Mesenchymal stem cell (in vitro differentiated cells and primary cell): ENCODE measurements around the gene CFB.
"Not testable (repeated sequence)": the region's sequence is repeated elsewhere in the genome, so short reads cannot be mapped to it uniquely, and the experiment has no call there.

ENCODE experiments used
- DNase-seq: peaks from one replicate; pipeline ENCODE4 v3.0.0-alpha.2; 2013
- H2AFZ ChIP-seq: one replicate; pipeline ENCODE4 v1.6.1; 2013; ENCODE audit warnings: low read depth, mild to moderate bottlenecking, control low read depth, inconsistent platforms, low read length, moderate library complexity
- H2AK5ac ChIP-seq: 2 replicates; pipeline ENCODE4 v1.6.1; 2013; ENCODE audit warnings: low read length, moderate library complexity, mild to moderate bottlenecking, inconsistent platforms; ENCODE audit not compliant: severe bottlenecking
- H2BK120ac ChIP-seq: one replicate; pipeline ENCODE4 v1.6.1; 2013; ENCODE audit warnings: low read depth, mild to moderate bottlenecking, inconsistent platforms, low read length, moderate library complexity
- H2BK12ac ChIP-seq, 2 experiments: one replicate each; pipeline ENCODE4 v1.6.1; 2013; ENCODE audit warnings: inconsistent platforms in 2 of 2, low read length in 2 of 2, mild to moderate bottlenecking in 2 of 2, moderate library complexity in 2 of 2, control low read depth in 1 of 2
- H2BK15ac ChIP-seq: one replicate; pipeline ENCODE4 v1.6.1; 2013; ENCODE audit warnings: mild to moderate bottlenecking, low read depth, inconsistent platforms; ENCODE audit not compliant: poor library complexity, severe bottlenecking
- H2BK5ac ChIP-seq: 2 replicates; pipeline ENCODE4 v1.6.1; 2013; ENCODE audit warnings: low read depth, mild to moderate bottlenecking, low read length, control low read depth, inconsistent platforms; ENCODE audit not compliant: poor library complexity, severe bottlenecking
- H3K14ac ChIP-seq, 2 experiments: one replicate each; pipeline ENCODE4 v1.6.1; 2013; ENCODE audit warnings: inconsistent platforms in 2 of 2, low read length in 2 of 2, control low read depth in 1 of 2, mild to moderate bottlenecking in 1 of 2, moderate library complexity in 1 of 2
- H3K18ac ChIP-seq, 2 experiments: one replicate each; pipeline ENCODE4 v1.6.1; 2013; ENCODE audit warnings: inconsistent platforms in 2 of 2, low read length in 2 of 2, control low read depth in 1 of 2, low read depth in 1 of 2, mild to moderate bottlenecking in 1 of 2
- H3K23ac ChIP-seq, 2 experiments: one replicate each; pipeline ENCODE4 v1.6.1; 2013; ENCODE audit warnings: inconsistent platforms in 2 of 2, low read length in 2 of 2, mild to moderate bottlenecking in 2 of 2, moderate library complexity in 2 of 2, control low read depth in 1 of 2
- H3K27ac ChIP-seq: 2 replicates; pipeline ENCODE4 v1.5.1; 2013; ENCODE audit warnings: mild to moderate bottlenecking, moderate library complexity, low read length, control low read depth, inconsistent platforms; ENCODE audit not compliant: poor library complexity, severe bottlenecking
- H3K27me3 ChIP-seq, 2 experiments: 2 replicates each; pipeline versions ENCODE4 v1.6.1 to v1.7.0; 2013; ENCODE audit warnings: low read length in 2 of 2, mild to moderate bottlenecking in 2 of 2, moderate library complexity in 2 of 2, control low read depth in 1 of 2, inconsistent platforms in 1 of 2; ENCODE audit not compliant: control insufficient read depth in 1 of 2, insufficient read depth in 1 of 2
- H3K36me3 ChIP-seq, 2 experiments: 2 replicates each; pipeline versions ENCODE4 v1.6.1 to v1.7.0; 2013; ENCODE audit warnings: low read length in 2 of 2, control low read depth in 1 of 2, inconsistent platforms in 1 of 2, low read depth in 1 of 2, mild to moderate bottlenecking in 1 of 2; ENCODE audit not compliant: insufficient read depth in 2 of 2, control insufficient read depth in 1 of 2
- H3K4ac ChIP-seq, 2 experiments: one replicate each; pipeline ENCODE4 v1.6.1; 2013; ENCODE audit warnings: inconsistent platforms in 2 of 2, low read length in 2 of 2, mild to moderate bottlenecking in 2 of 2, moderate library complexity in 2 of 2, control low read depth in 1 of 2, low read depth in 1 of 2
- H3K4me1 ChIP-seq: 2 replicates; pipeline ENCODE4 v1.6.1; 2013; ENCODE audit warnings: low read depth, low read length, control low read depth; ENCODE audit not compliant: control insufficient read depth, insufficient read depth
- H3K4me2 ChIP-seq: 2 replicates; pipeline ENCODE4 v1.6.1; 2013; ENCODE audit warnings: low read length, mild to moderate bottlenecking, inconsistent platforms; ENCODE audit not compliant: poor library complexity, severe bottlenecking
- H3K4me3 ChIP-seq, 2 experiments: 2 replicates each; pipeline versions ENCODE4 v1.5.1 to v1.7.0; 2013; ENCODE audit warnings: low read length in 2 of 2, mild to moderate bottlenecking in 2 of 2, control low read depth in 1 of 2, low read depth in 1 of 2; ENCODE audit not compliant: insufficient read depth in 1 of 2
- H3K79me1 ChIP-seq: replicated peaks from 2 replicates; pipeline ENCODE4 v1.6.1; 2013; ENCODE audit warnings: mild to moderate bottlenecking, control low read depth, low read length, inconsistent platforms; ENCODE audit not compliant: poor library complexity, severe bottlenecking
- H3K9ac ChIP-seq: 2 replicates; pipeline ENCODE4 v1.7.0; 2013; ENCODE audit warnings: mild to moderate bottlenecking, low read length, moderate library complexity
- H3K9me3 ChIP-seq: 2 replicates; pipeline ENCODE4 v1.7.0; 2013; ENCODE audit warnings: mild to moderate bottlenecking, low read length; ENCODE audit not compliant: control insufficient read depth
- H4K8ac ChIP-seq: one replicate; pipeline ENCODE4 v1.6.1; 2013; ENCODE audit warnings: inconsistent platforms, mild to moderate bottlenecking, low read length, moderate library complexity
- H4K91ac ChIP-seq: one replicate; pipeline ENCODE4 v1.6.1; 2013; ENCODE audit warnings: mild to moderate bottlenecking, low read length, inconsistent platforms
- WGBS: methylation state at CpG from one replicate; pipeline ENCODE4 v1.1.7; 2013; ENCODE audit warnings: mixed read lengths; 5-methylcytosine and 5-hydroxymethylcytosine counted together

The CFB gene

GRCh38 chr6:31909298-31909697 lies 36.6 kb upstream of the CFB start:
- H3K27ac ChIP-seq, H3K14ac ChIP-seq, H3K4me3 ChIP-seq, DNase-seq, H2BK120ac ChIP-seq, H2BK15ac ChIP-seq, H3K9me3 ChIP-seq, H3K18ac ChIP-seq, H3K4me2 ChIP-seq, H3K79me1 ChIP-seq, H4K91ac ChIP-seq, H2BK5ac ChIP-seq, H3K4ac ChIP-seq, H2AFZ ChIP-seq, H3K23ac ChIP-seq, H2BK12ac ChIP-seq, H3K36me3 ChIP-seq, H3K4me1 ChIP-seq, H2AK5ac ChIP-seq, H4K8ac ChIP-seq: not testable (repeated sequence)
- Histone ChIP-seq H3K9ac (peak overlapping the region; percentile 65), H3K27me3 (peaks cover 0 to 15% of the 10 kb centered on the region in 2 experiments)
- WGBS, result 92% methylated on average over 7 of the region's 7 CpGs

DNA sequence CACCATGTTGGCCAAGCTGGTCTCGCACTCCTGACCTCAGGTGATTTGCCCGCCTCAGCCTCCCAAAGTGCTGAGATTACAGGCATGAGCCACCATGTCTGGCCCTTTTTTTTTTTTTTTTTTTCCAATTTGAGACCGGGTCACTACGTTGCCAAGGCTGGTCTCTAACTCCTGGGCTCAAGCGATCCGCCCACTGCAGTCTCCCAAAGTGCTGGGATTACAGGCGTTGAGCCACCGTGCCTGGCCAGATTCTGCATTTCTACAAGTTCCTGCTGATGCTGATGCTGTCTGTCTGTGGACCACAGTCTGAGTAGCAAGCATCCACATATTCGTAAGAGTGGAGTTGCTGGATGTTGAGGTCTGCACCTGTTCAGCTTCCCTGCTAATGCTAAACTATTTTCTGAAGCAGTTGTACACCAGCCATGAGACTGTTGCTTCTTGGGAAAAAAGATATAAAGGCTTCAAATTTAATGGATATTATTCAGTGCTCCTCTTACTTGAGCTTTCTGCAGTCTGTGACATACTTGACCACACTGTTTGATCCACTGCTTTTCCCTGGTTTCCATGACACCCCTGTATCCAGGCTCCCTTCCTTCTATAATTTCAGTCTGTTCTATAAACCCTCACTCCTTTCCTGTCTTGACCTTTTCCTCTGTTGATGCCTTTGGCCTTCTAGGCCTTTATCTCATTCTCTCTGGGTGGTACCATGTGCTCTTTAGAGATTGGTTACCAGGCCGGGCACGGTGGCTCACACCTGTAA lies 33.9 kb upstream of the CFB start:
- no peak overlapping the region for H2AK5ac ChIP-seq
- no peak overlapping the region for H3K4me2 ChIP-seq
- H3K23ac ChIP-seq, result no peak overlapping the region
- no peak overlapping the region for H3K4me3 ChIP-seq
- no peaks in the 10 kb centered on the region for H3K36me3 ChIP-seq
- no peak overlapping the region for H4K8ac ChIP-seq
- H2AFZ ChIP-seq, result no peak overlapping the region
- no peak overlapping the region for H3K27ac ChIP-seq
- no peak overlapping the region for H2BK5ac ChIP-seq
- H3K9ac ChIP-seq, result no peak overlapping the region
- H3K4ac ChIP-seq, result no peak overlapping the region
- no peak overlapping the region for H2BK12ac ChIP-seq
- no peaks in the 10 kb centered on the region for H3K27me3 ChIP-seq
- H2BK120ac ChIP-seq, result no peak overlapping the region
- no peaks in the 10 kb centered on the region for H3K9me3 ChIP-seq
- 88% methylated on average over 11 of the region's 11 CpGs for WGBS
- H3K18ac ChIP-seq, result no peak overlapping the region
- DNase-seq, result peak; percentile 33
- no peak overlapping the region for H3K14ac ChIP-seq
- H3K79me1 ChIP-seq, result no peaks in the 10 kb centered on the region
- H2BK15ac ChIP-seq, result no peak overlapping the region
- no peak overlapping the region for H4K91ac ChIP-seq
- H3K4me1 ChIP-seq, result peaks cover 4% of the 10 kb centered on the region

GRCh38 chr6:31915351-31915750 lies 30.5 kb upstream of the CFB start:
- Histone ChIP-seq H3K4me1 (peaks cover 2% of the 10 kb centered on the region), H3K9me3 (no peaks in the 10 kb centered on the region), H2BK15ac (no peak overlapping the region), H3K9ac (no peak overlapping the region), H3K4me2 (no peak overlapping the region), H2BK120ac (no peak overlapping the region), H2BK12ac (no peak overlapping the region), H4K8ac (no peak overlapping the region), H2AFZ (no peak overlapping the region), H3K4ac (no peak overlapping the region), H2BK5ac (no peak overlapping the region), H3K4me3 (no peak overlapping the region), H2AK5ac (no peak overlapping the region), H3K14ac (no peak overlapping the region), H3K23ac (no peak overlapping the region), H4K91ac (no peak overlapping the region), H3K79me1 (no peaks in the 10 kb centered on the region), H3K27me3 (no peaks in the 10 kb centered on the region), H3K27ac (no peak overlapping the region), H3K18ac (no peak overlapping the region), H3K36me3 (no peaks in the 10 kb centered on the region)
- no peak for DNase-seq

DNA sequence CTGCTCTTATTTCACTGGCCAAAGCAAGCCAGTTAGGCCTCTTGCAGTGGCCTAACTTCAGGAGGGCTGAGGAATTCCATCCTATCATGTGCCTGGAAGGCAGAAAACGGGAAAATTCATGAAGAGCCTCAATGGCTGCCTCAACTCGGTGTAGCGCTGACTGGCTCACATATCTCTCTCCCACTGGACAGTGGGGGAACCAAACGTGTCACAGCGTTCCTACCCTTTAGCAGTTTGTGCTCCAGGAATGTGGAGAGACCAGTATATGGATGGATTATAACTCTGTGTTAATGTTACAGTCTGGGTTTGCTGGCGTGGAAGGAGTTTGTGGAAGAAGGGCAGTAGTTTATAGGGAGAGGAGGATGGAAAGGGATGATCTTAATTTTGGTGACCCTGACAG lies 30.1 kb upstream of the CFB start:
- no peak overlapping the region for H4K8ac ChIP-seq
- H3K27ac ChIP-seq, result no peak overlapping the region
- no peak for DNase-seq
- no peaks in the 10 kb centered on the region for H3K27me3 ChIP-seq
- no peak overlapping the region for H2BK120ac ChIP-seq
- no peak overlapping the region for H3K9ac ChIP-seq
- H2AFZ ChIP-seq, result no peak overlapping the region
- H2BK15ac ChIP-seq, result no peak overlapping the region
- no peak overlapping the region for H3K4me3 ChIP-seq
- H3K4ac ChIP-seq, result no peak overlapping the region
- H2BK5ac ChIP-seq, result no peak overlapping the region
- 84% methylated on average over 6 of the region's 6 CpGs for WGBS
- H3K18ac ChIP-seq, result no peak overlapping the region
- no peak overlapping the region for H4K91ac ChIP-seq
- no peaks in the 10 kb centered on the region for H3K79me1 ChIP-seq
- no peak overlapping the region for H3K4me2 ChIP-seq
- no peak overlapping the region for H2AK5ac ChIP-seq
- no peaks in the 10 kb centered on the region for H3K9me3 ChIP-seq
- H2BK12ac ChIP-seq, result no peak overlapping the region
- no peak overlapping the region for H3K14ac ChIP-seq
- no peak overlapping the region for H3K23ac ChIP-seq
- peaks cover 2% of the 10 kb centered on the region for H3K4me1 ChIP-seq
- no peaks in the 10 kb centered on the region for H3K36me3 ChIP-seq
